Activated CD4-positive, alpha-beta T cell treated with anti-CD3 and anti-CD28 coated beads for 24 hours (primary cell): Measurements from ENCODE around the gene XIRP2.

Source experiments
- DNase-seq, 2 donors: peaks; one replicate each; pipeline ENCODE4 v3.0.0-alpha.2; 2020; ENCODE audit warnings: low read depth in 2 of 2

Gene XIRP2

GRCh38 chr2:167135706-167136105, 247.4 kb downstream of the XIRP2 start:
- no peak for DNase-seq

DNA sequence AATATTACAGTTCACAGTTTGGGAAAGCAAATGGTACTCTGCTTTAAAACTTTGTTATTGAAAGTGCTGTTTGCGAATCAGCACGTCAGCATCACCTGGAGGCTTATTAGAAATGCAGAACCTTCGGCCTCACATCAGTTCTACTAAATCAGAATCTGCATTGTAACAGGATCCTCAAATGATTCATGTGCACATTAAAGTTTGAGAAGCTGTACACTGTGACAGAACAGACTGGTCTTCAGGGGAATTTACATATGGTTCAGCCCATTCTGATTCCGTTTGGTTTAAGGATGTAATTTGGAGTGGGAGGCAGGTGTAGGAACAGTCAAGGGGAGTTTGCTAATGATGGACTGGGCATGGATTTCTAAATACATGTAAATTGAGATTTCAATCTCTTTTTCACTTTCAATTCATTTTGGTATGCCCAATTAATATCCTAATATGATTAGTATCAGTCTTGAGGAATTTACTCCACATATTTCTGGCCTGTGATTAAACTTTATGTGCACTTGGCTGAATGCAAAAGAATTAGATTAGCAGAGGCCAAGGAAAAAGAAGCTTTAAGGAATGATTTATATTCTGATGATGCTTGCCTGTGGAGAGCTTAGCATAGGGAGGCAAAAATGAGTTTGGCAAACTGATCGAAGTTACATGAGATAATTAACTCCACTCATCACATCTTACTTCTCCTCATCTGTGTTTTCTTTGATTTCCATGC, 248.8 kb downstream of the XIRP2 start:
- no peak for DNase-seq

DNA sequence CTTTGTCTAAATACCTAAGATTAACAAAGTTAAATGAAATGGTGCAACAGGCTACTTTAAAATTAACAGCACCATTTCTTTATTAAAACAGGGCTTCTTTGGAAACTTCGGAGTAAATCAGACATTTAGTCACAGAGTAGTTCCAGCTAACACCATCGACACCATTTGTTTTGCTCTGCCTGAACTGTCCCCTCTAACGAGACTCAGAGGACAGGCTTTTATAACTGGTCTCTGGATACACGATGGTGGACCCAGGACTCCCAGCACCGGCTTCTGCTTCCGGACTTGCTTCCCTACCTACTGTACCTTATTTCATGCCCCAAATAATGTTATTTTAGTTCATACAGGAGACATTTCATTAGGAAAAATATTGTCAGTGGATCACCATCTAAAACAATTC, 252.1 kb downstream of the XIRP2 start:
- no peak for DNase-seq

DNA sequence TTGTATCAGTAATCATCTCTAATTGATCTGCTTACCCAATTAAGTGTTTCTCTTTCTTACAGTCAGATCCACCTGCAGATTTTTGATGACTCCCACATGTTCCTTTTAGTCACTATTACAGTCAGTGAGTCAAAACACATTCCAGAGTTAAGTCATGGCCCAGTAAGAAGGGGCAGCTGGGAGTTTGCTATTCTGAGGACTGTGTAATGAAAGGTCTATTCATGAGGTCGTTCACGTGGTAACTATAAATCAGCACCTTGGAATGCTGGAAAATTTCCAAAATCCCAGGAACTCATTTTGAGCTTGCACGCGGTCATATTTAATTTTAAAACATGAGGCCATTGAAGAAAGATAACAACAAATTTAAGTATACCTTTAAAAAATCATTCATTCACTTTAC, 252.5 kb downstream of the XIRP2 start:
- DNase-seq = no peak

- DNase-seq = no peak
These were observed 254.3 kb downstream of the XIRP2 start for GRCh38 chr2:167142554-167142953.

- DNase-seq = no peak
These were observed 256.1 kb downstream of the XIRP2 start for GRCh38 chr2:167144179-167144898.

GRCh38 chr2:167147271-167147941, 259.1 kb downstream of the XIRP2 start:
- no peak for DNase-seq

DNA sequence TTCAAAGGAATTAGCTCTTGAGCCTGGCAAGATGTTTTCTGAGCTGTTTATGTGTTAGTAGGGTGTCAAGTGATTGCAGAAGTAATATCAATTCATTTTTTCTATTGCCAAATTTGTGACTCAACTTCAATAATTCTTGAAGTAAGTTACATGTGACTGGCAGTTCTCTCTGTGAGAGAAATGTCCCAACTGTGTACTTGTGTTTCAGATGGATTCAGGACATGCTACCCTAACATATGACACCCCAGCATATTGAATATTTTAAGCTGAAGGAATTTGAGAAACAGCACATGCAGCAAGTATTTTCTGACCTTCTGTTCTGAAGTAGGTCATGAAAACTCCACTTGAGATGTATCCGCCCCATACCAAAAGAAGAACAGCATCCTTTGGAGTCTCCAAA, 263.6 kb downstream of the XIRP2 start:
- DNase-seq = no peak

- DNase-seq = no peak
These were observed 269.2 kb downstream of the XIRP2 start for GRCh38 chr2:167157523-167157922.

- DNase-seq = no peak
These were observed 288.9 kb downstream of the XIRP2 start for GRCh38 chr2:167177196-167177595.

GRCh38 chr2:167181134-167181533, 292.9 kb downstream of the XIRP2 start:
- no peak for DNase-seq

DNA sequence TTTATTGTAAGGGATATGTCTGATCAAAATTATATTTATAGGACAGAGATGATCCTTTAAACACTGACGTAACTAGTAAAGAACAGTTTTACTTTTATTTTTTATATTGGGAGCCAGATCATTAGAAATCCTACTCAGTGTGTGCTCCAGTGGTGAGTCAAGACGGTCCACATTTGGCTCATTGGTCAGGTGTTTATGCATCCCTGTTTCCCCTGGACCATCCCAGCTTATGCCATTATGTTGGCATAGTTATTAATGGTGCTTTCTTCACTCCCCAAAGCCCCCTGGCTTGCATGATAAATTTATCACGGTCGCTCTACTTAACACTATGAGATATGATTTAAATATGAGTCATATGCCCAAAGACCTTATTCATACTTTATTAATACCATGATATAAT, 293.4 kb downstream of the XIRP2 start:
- DNase-seq = no peak

DNA sequence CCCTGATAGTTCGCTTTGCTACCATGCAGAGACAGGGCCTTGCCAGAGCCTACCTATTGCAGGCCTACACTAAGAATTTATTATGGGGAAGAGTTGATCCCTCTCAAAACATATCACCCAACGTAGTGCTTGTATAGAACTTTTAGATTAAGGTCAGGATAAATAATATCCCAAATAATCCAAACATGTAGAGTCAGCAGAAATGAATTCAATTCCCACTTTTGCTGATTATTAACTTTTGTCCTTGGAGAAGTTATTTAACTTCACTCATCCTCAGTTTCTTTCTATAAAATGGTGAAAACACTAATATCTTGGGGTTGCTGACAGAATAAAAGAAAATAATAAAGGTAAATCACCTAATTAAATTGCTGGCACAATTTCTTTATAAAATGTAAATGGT, 294.1 kb downstream of the XIRP2 start:
- DNase-seq = no peak

- DNase-seq = no peak
These were observed 295.7 kb downstream of the XIRP2 start for GRCh38 chr2:167183931-167184330.

DNA sequence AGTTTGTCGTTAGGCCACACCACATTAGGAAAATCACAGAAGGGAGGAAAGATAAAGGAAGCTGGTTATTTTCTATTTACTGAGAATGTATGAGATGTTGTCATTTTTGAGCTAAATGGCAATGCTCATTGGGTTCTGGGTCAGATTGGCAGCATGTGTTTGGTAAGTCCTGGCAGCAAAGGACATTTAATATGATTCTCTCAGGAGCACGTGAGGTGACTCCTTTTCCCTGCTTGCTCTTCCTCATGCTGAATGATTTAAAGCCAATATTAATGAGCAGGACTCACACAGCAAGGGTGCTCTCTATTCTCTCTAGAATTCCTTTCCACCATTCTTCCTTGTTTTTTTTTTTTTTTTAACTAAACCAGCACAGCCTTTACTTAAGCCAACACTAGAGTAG, 298.2 kb downstream of the XIRP2 start:
- no peak for DNase-seq

GRCh38 chr2:167187049-167187727, 298.9 kb downstream of the XIRP2 start:
- no peak for DNase-seq

DNA sequence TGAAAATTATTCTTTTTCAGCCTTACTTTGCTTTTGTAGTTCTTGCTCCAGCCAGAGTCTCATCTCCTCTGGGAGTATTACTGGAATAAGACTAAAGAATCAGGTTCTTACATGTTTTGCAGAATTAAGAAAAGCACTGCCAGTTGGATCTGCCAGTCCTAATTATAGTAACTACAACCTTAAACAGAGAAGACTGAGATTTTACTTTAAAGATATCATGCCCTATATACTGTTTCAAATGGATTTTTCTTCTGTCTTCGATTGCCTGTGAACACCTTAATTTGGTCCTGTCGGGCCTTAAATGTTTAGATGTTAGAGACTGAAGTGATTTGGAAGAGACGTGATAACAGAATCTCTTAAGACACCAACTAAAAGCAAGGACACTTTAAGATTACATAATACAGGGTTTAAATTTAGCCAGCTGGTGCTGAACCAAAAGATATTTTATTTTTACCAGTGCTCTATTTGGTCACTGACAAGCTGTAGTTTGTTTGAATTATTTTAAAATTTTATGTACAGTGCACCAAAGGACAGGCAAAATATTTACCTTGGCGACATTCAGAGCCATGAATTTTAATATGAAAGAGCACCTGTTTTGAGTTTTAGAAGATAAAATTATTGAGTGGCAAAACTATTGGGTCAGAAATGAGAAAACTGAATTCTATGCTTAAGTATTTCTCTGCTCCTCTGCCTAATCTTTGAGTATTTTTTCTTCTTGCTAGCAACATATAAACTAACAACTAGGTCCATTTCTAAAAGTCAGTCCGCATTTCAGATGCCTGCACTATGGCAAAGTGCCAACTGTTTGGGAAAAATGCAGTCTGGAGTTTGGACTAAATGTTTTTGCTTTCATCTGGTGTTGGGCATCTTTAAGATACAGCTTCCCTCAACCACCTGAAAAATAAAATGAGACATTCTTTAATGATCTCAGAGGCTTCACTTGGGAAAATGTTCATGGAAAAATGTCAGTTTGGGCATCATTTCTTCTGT, 300.0 kb downstream of the XIRP2 start:
- DNase-seq = no peak

- no peak for DNase-seq
These were observed 301.8 kb downstream of the XIRP2 start for GRCh38 chr2:167190053-167190452.

- DNase-seq = no peak
These were observed 303.3 kb downstream of the XIRP2 start for GRCh38 chr2:167191588-167191987.

- no peak for DNase-seq
These were observed 304.6 kb downstream of the XIRP2 start for GRCh38 chr2:167192833-167193232.
